Colonic mucosa (tissue), 4 donors: ENCODE data around the gene IRS4. TPM values are rescaled to one million over a fixed set of nuclear protein-coding genes. Genes with fewer than 3 reads are reported as not detected.

Source experiments
- DNase-seq: peaks from one replicate; pipeline ENCODE4 v3.0.0-alpha.2; 2020
- H3K27ac ChIP-seq: fragments of 200-600 bp; one replicate; pipeline ENCODE4 v1.8.0; 2021
- H3K27me3 ChIP-seq: fragments of 200-600 bp; one replicate; pipeline ENCODE4 v1.8.0; 2021
- H3K36me3 ChIP-seq: fragments of 200-600 bp; one replicate; pipeline ENCODE4 v1.8.0; 2021
- H3K4me1 ChIP-seq: fragments of 200-600 bp; one replicate; pipeline ENCODE4 v1.8.0; 2021; ENCODE audit warnings: mild to moderate bottlenecking
- H3K4me3 ChIP-seq: fragments of 200-600 bp; one replicate; pipeline ENCODE4 v1.8.0; 2021
- H3K9ac ChIP-seq, 2 donors: one replicate each; pipeline ENCODE4 v1.7.0; 2013; ENCODE audit warnings: control low read depth in 2 of 2, low read depth in 2 of 2, low read length in 2 of 2
- H3K9me3 ChIP-seq: fragments of 200-600 bp; one replicate; pipeline ENCODE4 v1.8.0; 2021
- CTCF ChIP-seq: fragments of 200-600 bp; IDR thresholded peaks from one replicate; pipeline ENCODE4 v1.8.0; 2022; ENCODE audit warnings: antibody characterized with exemption, mild to moderate bottlenecking
- intact Hi-C: fragments of 100-400 bp; cut with DNase I; formaldehyde crosslinking; loops from one replicate; pipeline ENCODE4 v1.14.1; 2022
- total RNA-seq, 2 donors: library from RNA; stranded (reverse); fragmentation: NEBNext Ultra II Directional in 1 of 2; extraction: Animal tissue kit (Norgen Biotek cat#: 25700) in 1 of 2; gene quantifications; one replicate each; pipeline ENCODE4 v1.2.1, GENCODE V29; 2021
- donor health status: healthy.
- donor health status: DM: no; HTN: no; CAD: no.
- donor health status: DM: no; HTN: no; CAD: no.

The IRS4 gene
- under 1 TPM in 1 of 2 donors, not detected in 1; 0.07 TPM for total RNA-seq

GRCh38 chrX:108736509-108737479, at the start of gene IRS4:
Gene IRS4, minus strand, starts transcription at chrX:108736563.
- no peak for DNase-seq
- no peak for TF ChIP-seq CTCF
- Histone ChIP-seq H3K27me3 (peaks cover 43% of the 10 kb centered on the region), H3K9me3 (no peaks in the 10 kb centered on the region), H3K4me1 (no peaks in the 10 kb centered on the region), H3K27ac (no peak within 1 kb of the TSS), H3K4me3 (peak within 1 kb of the TSS; percentile 20), H3K36me3 (no peaks in the 10 kb centered on the region), H3K9ac (no peak within 1 kb of the TSS)
- intact Hi-C loops, result no loop called here

- no peak for DNase-seq
- Histone ChIP-seq H3K9ac (no peak overlapping the region), H3K27me3 (no peaks in the 10 kb centered on the region), H3K36me3 (no peaks in the 10 kb centered on the region), H3K4me1 (no peaks in the 10 kb centered on the region), H3K4me3 (no peak overlapping the region), H3K9me3 (no peaks in the 10 kb centered on the region), H3K27ac (no peak overlapping the region)
- no peak for TF ChIP-seq CTCF
- intact Hi-C loops, result no loop called here
Observed at GRCh38 chrX:108772549-108772948, 36.2 kb upstream of the IRS4 start.

GRCh38 chrX:108763559-108763958, 27.2 kb upstream of the IRS4 start:
- TF ChIP-seq CTCF, result no peak

GRCh38 chrX:108740299-108740774, 4.0 kb upstream of the IRS4 start:
- intact Hi-C loops, result no loop called here
- no peak for DNase-seq

More at GRCh38 chrX:108763559-108763958, 27.2 kb upstream of the IRS4 start:
- no peaks in the 10 kb centered on the region for H3K36me3 ChIP-seq
- H3K9me3 ChIP-seq, result no peaks in the 10 kb centered on the region
- H3K4me3 ChIP-seq, result no peak overlapping the region
- H3K4me1 ChIP-seq, result no peaks in the 10 kb centered on the region
- intact Hi-C loops, result no loop called here
- no peak for DNase-seq
- no peaks in the 10 kb centered on the region for H3K27me3 ChIP-seq
- no peak overlapping the region for H3K27ac ChIP-seq
- no peak overlapping the region for H3K9ac ChIP-seq

GRCh38 chrX:108737754-108738153, 1.4 kb upstream of the IRS4 start:
- intact Hi-C loops, result no loop called here
- Histone ChIP-seq H3K36me3 (no peaks in the 10 kb centered on the region), H3K9me3 (no peaks in the 10 kb centered on the region), H3K4me1 (no peaks in the 10 kb centered on the region), H3K9ac (no peak overlapping the region), H3K27ac (no peak overlapping the region), H3K27me3 (peaks cover 38% of the 10 kb centered on the region), H3K4me3 (no peak overlapping the region)
- DNase-seq, result no peak
- no peak for TF ChIP-seq CTCF

More at GRCh38 chrX:108740299-108740774, 4.0 kb upstream of the IRS4 start:
- H3K9me3 ChIP-seq, result no peaks in the 10 kb centered on the region
- no peak overlapping the region for H3K4me3 ChIP-seq
- no peak overlapping the region for H3K27ac ChIP-seq
- H3K27me3 ChIP-seq, result peaks cover 19% of the 10 kb centered on the region
- no peaks in the 10 kb centered on the region for H3K36me3 ChIP-seq
- H3K9ac ChIP-seq, result no peak overlapping the region
- no peak for TF ChIP-seq CTCF
- no peaks in the 10 kb centered on the region for H3K4me1 ChIP-seq
